Measurements from ENCODE around the gene EIF2A.
"Not testable (repeated sequence)": the region's sequence is repeated elsewhere in the genome, so short reads cannot be mapped to it uniquely, and the experiment has no call there.

EIF2A gene

GRCh38 chr3:150546226-150547044 is at the start of gene EIF2A, which contains the start of gene SERP1:
Gene EIF2A, plus strand, starts transcription at chr3:150546787. Its CDS starts 16 bp downstream, at chr3:150546803.
Gene SERP1, minus strand, starts transcription at chr3:150546496. Its CDS starts 361 bp downstream, at chr3:150546135.
- POLR2A ChIA-PET = interaction anchor here (0.6 to 1.6 kb wide), 12 partner anchors 9 to 733 kb away, joined by 3 to 9 read pairs (median 4); partner anchors contain the start of genes RNF13, SIAH2 and TSC22D2
- CTCF ChIA-PET = no interaction called here
- peak; percentile 94 for DNase-seq (ENCODE audit: low read depth, low spot score)
- TF ChIP-seq CTCF (IDR thresholded peaks at IDR 0.05; ENCODE audit: insufficient read depth, low read length, missing control alignments) = no peak
- peak within 1 kb of the TSS; percentile 87 for H3K4me3 ChIP-seq (ENCODE audit: low read depth, low read length)

- peak; percentile 2 for DNase-seq (ENCODE audit: low read depth, low spot score)
- H3K4me3 ChIP-seq (ENCODE audit: low read depth, low read length) = no peak overlapping the region
- ChIA-PET POLR2A (interaction anchor here (0.6 kb wide), 1 partner anchor 90 kb away, joined by 3 read pairs; no protein-coding TSS in a partner anchor), CTCF (interaction anchor here (0.7 to 6.3 kb wide), 4 partner anchors 268 to 561 kb away, joined by 3 to 88 read pairs (median 20); no protein-coding TSS in a partner anchor)
- no peak for TF ChIP-seq CTCF (IDR thresholded peaks at IDR 0.05; ENCODE audit: insufficient read depth, low read length, missing control alignments)
Measured at GRCh38 chr3:150497956-150498355, 48.6 kb upstream of the EIF2A start.

GRCh38 chr3:150500960-150501359 is 45.6 kb upstream of the EIF2A start:
- POLR2A ChIA-PET; DNase-seq (ENCODE audit: low read depth, low spot score); H3K4me3 ChIP-seq (ENCODE audit: low read depth, low read length): not testable (repeated sequence)
- CTCF ChIA-PET = interaction anchor here (1.3 kb wide), 1 partner anchor 281 kb away, joined by 4 read pairs; no protein-coding TSS in a partner anchor

GRCh38 chr3:150503402-150504099 is 43.0 kb upstream of the EIF2A start:
- no peak overlapping the region for H3K4me3 ChIP-seq (ENCODE audit: low read depth, low read length)
- no peak for DNase-seq (ENCODE audit: low read depth, low spot score)
- ChIA-PET CTCF (interaction anchor here (0.6 to 2.4 kb wide), 4 partner anchors 8 to 278 kb away, joined by 3 to 22 read pairs (median 3); no protein-coding TSS in a partner anchor), POLR2A (no interaction called here)
- TF ChIP-seq CTCF (IDR thresholded peaks at IDR 0.05; ENCODE audit: insufficient read depth, low read length, missing control alignments) = no peak

- POLR2A ChIA-PET = no interaction called here
- DNase-seq (ENCODE audit: low read depth, low spot score) = no peak
- TF ChIP-seq CTCF (IDR thresholded peaks at IDR 0.05; ENCODE audit: insufficient read depth, low read length, missing control alignments) = no peak
Measured at GRCh38 chr3:150504483-150504882, 42.1 kb upstream of the EIF2A start.

GRCh38 chr3:150508401-150508800 is 38.2 kb upstream of the EIF2A start:
- TF ChIP-seq CTCF (IDR thresholded peaks at IDR 0.05; ENCODE audit: insufficient read depth, low read length, missing control alignments) = no peak
- POLR2A ChIA-PET = no interaction called here
- no peak overlapping the region for H3K4me3 ChIP-seq (ENCODE audit: low read depth, low read length)
- CTCF ChIA-PET = interaction anchor here (1.3 kb wide), 1 partner anchor 9 kb away, joined by 3 read pairs; no protein-coding TSS in a partner anchor
- DNase-seq (ENCODE audit: low read depth, low spot score) = no peak

More at GRCh38 chr3:150504483-150504882, 42.1 kb upstream of the EIF2A start:
- no peak overlapping the region for H3K4me3 ChIP-seq (ENCODE audit: low read depth, low read length)
- CTCF ChIA-PET = interaction anchor here (1.0 to 2.4 kb wide), 5 partner anchors 9 to 567 kb away, joined by 3 to 22 read pairs (median 3); no protein-coding TSS in a partner anchor
